Measurements from ENCODE around the gene TSPAN18. TPM values are rescaled to one million over a fixed set of nuclear protein-coding genes. Genes with fewer than 3 reads are reported as not detected.
A peak's percentile ranks its signal among the peaks of the same experiment; 100 is the strongest.

Gene TSPAN18
- total and polyA plus RNA-seq, 2 donors from 2014 or later, result 13.8 to 38.1 TPM

DNA sequence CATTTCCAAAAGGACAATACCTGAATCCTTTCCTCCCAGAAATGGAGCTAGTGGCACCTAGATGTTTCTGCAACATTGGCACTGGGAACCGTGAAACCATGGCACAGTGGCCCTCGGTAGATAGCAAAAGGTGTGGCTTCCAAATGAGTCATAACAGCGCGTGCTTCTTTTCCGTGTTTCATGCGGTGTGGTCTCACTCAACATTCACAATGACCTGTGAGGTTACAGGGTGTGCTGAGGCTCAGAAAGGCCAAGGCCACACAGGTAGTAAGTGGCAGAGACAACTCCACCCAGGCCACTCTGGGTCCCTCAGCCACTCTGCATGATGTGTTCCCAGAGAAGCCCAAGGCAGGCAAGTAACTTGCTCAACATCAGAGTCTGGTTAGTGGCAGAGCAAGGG lies 156.5 kb downstream of the TSPAN18 start:
- Histone ChIP-seq H3K4me3 (ENCODE audit: low read length in 3 of 3) (no peak overlapping the region), H3K27me3 (ENCODE audit: control insufficient read depth, insufficient read depth, low read length) (no peaks in the 10 kb centered on the region), H3K27ac (ENCODE audit: low read depth in 2 of 2, low read length in 2 of 2) (no peak overlapping the region), H3K4me1 (ENCODE audit: control insufficient read depth in 2 of 3, insufficient read depth in 2 of 3, low read depth in 1 of 3, low read length in 3 of 3) (peaks cover 0 to 4% (median 3%) of the 10 kb centered on the region in 3 donors), H3K9ac (ENCODE audit: low read length in 3 of 3) (no peak overlapping the region), H3K9me3 (ENCODE audit: control insufficient read depth in 2 of 3, insufficient read depth in 1 of 3, low read length in 3 of 3) (no peaks in the 10 kb centered on the region), H3K36me3 (ENCODE audit: control insufficient read depth in 2 of 3, insufficient read depth in 3 of 3, low read length in 3 of 3) (no peaks in the 10 kb centered on the region)
- no peak for FAIRE-seq
- no peak for DNase-seq
- no peak for TF ChIP-seq CTCF (IDR thresholded peaks at IDR 0.05; ENCODE audit: borderline replicate concordance, extremely low read depth, insufficient read depth)
- intact Hi-C loops (cut with DNase I), result no loop called here

DNA sequence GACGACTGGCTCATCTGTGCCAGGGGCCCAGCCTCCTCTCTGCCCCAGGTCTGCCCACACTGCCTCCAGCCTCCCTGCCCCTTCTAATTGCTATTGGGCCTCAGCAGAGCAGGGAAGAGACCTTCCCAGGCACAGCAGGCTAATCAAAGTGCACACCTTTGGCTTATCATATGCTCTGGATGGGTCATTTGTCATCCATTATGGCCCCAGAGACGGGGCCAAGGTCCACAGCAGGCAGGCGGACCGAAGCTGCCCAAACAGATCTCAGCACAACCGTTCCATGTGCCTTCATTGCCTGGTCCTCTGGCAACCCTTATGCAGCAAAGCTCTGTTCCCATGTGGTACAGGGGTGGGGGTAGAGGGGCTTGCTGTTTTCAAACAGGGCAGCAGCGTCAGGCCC lies 157.3 kb downstream of the TSPAN18 start:
- peaks cover 0 to 4% (median 3%) of the 10 kb centered on the region in 3 donors for H3K4me1 ChIP-seq (ENCODE audit: control insufficient read depth in 2 of 3, insufficient read depth in 2 of 3, low read depth in 1 of 3, low read length in 3 of 3)
- intact Hi-C loops (cut with DNase I), result no loop called here
- FAIRE-seq (no peak), DNase-seq (no peak)
- H3K27ac ChIP-seq (ENCODE audit: low read depth in 2 of 2, low read length in 2 of 2), result no peak overlapping the region
- no peak overlapping the region for H3K9ac ChIP-seq (ENCODE audit: low read length in 3 of 3)
- no peaks in the 10 kb centered on the region for H3K9me3 ChIP-seq (ENCODE audit: control insufficient read depth in 2 of 3, insufficient read depth in 1 of 3, low read length in 3 of 3)
- H3K36me3 ChIP-seq (ENCODE audit: control insufficient read depth in 2 of 3, insufficient read depth in 3 of 3, low read length in 3 of 3), result no peaks in the 10 kb centered on the region
- no peaks in the 10 kb centered on the region for H3K27me3 ChIP-seq (ENCODE audit: control insufficient read depth, insufficient read depth, low read length)
- no peak overlapping the region for H3K4me3 ChIP-seq (ENCODE audit: low read length in 3 of 3)
- TF ChIP-seq CTCF (IDR thresholded peaks at IDR 0.05; ENCODE audit: borderline replicate concordance, extremely low read depth, insufficient read depth), result no peak

GRCh38 chr11:44885065-44885810 lies 158.5 kb downstream of the TSPAN18 start:
- TF ChIP-seq CTCF (IDR thresholded peaks at IDR 0.05; ENCODE audit: borderline replicate concordance, extremely low read depth, insufficient read depth), result no peak
- intact Hi-C loops (cut with DNase I), result no loop called here
- peak in 3 of 5 donors; percentile 64 to 87 (median 65) for DNase-seq
- H3K27ac ChIP-seq (ENCODE audit: low read depth in 2 of 2, low read length in 2 of 2), result no peak overlapping the region
- no peak overlapping the region for H3K4me3 ChIP-seq (ENCODE audit: low read length in 3 of 3)
- H3K9ac ChIP-seq (ENCODE audit: low read length in 3 of 3), result no peak overlapping the region
- H3K36me3 ChIP-seq (ENCODE audit: control insufficient read depth in 2 of 3, insufficient read depth in 3 of 3, low read length in 3 of 3), result no peaks in the 10 kb centered on the region
- no peaks in the 10 kb centered on the region for H3K27me3 ChIP-seq (ENCODE audit: control insufficient read depth, insufficient read depth, low read length)
- FAIRE-seq, result no peak
- no peaks in the 10 kb centered on the region for H3K9me3 ChIP-seq (ENCODE audit: control insufficient read depth in 2 of 3, insufficient read depth in 1 of 3, low read length in 3 of 3)
- H3K4me1 ChIP-seq (ENCODE audit: control insufficient read depth in 2 of 3, insufficient read depth in 2 of 3, low read depth in 1 of 3, low read length in 3 of 3), result peaks cover 0 to 4% (median 3%) of the 10 kb centered on the region in 3 donors
